ENCODE measurements around the gene SV2C.

DNA sequence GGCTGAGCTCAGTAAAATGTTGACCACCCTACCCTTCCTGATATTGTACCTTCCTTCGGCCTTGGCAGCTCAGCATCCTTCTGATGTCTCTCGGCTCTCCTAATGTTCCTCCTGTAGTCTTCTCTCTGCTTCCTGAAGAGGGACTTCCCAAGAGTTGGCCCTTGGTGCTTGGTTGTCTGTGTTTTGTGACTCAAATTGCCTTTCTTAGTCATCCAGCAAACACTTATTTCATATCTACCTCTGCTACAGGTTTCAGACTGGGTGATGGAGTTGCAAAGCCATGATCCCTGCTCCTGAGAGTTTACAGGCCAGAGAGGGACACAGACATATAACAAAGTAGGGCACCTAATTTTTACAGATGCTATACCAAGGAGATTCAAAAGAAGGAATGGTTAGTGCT lies 70.1 kb downstream of the SV2C start:
- TF ChIP-seq, protein P1, sequence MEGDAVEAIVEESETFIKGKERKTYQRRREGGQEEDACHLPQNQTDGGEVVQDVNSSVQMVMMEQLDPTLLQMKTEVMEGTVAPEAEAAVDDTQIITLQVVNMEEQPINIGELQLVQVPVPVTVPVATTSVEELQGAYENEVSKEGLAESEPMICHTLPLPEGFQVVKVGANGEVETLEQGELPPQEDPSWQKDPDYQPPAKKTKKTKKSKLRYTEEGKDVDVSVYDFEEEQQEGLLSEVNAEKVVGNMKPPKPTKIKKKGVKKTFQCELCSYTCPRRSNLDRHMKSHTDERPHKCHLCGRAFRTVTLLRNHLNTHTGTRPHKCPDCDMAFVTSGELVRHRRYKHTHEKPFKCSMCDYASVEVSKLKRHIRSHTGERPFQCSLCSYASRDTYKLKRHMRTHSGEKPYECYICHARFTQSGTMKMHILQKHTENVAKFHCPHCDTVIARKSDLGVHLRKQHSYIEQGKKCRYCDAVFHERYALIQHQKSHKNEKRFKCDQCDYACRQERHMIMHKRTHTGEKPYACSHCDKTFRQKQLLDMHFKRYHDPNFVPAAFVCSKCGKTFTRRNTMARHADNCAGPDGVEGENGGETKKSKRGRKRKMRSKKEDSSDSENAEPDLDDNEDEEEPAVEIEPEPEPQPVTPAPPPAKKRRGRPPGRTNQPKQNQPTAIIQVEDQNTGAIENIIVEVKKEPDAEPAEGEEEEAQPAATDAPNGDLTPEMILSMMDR (IDR thresholded peaks at IDR 0.05), result no peak
- TF ChIP-seq POLR2A (IDR thresholded peaks at IDR 0.05), result no peak
